GM12864 (cell line): ENCODE data around the gene MPRIP.

ENCODE experiments used
- DNase-seq: peaks from one replicate; pipeline ENCODE4 v3.0.0-alpha.2; 2011; ENCODE audit warnings: low read depth
- H3K4me3 ChIP-seq: 2 replicates; pipeline ENCODE4 v1.5.1; 2011; ENCODE audit warnings: mild to moderate bottlenecking, low read depth, low read length, control low read depth
- CTCF ChIP-seq: IDR thresholded peaks from 2 replicates; pipeline ENCODE4 v1.5.1; 2011; ENCODE audit warnings: low read depth, mild to moderate bottlenecking, moderate library complexity, low read length, control low read depth, inconsistent platforms; ENCODE audit errors: missing control alignments

Gene MPRIP

GRCh38 chr17:17213775-17214174 is 171.5 kb downstream of the MPRIP start:
- DNase-seq: no peak
- TF ChIP-seq CTCF: no peak

DNA sequence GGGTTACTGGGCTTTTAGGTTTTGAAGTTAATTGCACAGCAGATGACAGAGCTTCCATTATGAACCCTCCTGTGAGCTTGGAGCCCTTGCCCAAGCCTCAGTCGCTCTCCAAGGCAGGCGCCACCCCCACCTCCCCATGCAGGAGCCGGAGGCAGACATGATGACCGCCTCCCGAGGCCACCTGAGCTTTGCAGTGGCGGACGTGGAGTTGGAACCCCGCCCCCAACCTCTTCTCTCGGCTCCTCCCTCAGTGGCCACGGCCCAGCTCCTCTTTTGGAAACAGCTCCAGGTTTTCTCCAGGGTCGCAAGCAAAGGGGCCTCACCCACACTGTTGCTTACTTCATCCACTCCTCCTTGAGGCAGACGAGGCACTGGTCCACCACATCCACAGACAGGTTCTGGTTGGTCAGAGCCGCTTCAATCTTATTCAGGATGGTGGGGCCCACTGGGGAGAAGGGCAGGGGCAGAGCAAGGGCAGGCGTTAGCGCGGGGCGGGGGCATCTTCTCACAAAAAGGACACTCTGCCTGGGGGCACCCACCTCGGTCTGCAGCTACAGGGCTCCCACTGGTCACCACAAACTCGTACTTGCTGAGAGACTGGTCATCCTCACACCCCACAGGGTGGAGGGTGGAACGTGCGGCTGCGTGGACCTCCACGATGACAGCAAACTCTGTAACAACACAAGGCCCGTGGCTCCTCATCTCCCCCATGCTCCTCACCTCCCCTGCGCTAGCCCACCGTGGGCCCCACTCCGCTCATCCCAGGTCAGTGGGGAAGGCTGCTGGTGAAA is 172.6 kb downstream of the MPRIP start:
- no peak overlapping the region for H3K4me3 ChIP-seq
- no peak for TF ChIP-seq CTCF
- DNase-seq: no peak

More at GRCh38 chr17:17213775-17214174, 171.5 kb downstream of the MPRIP start:
- H3K4me3 ChIP-seq: no peak overlapping the region

- no peak for DNase-seq
- no peak for TF ChIP-seq CTCF
- no peak overlapping the region for H3K4me3 ChIP-seq
These were observed 173.3 kb downstream of the MPRIP start for GRCh38 chr17:17215575-17215974.

- DNase-seq: no peak
- TF ChIP-seq CTCF: no peak
- no peak overlapping the region for H3K4me3 ChIP-seq
These were observed 174.0 kb downstream of the MPRIP start for GRCh38 chr17:17216236-17216635.

GRCh38 chr17:17216776-17217175 is 174.5 kb downstream of the MPRIP start:
- no peak for DNase-seq
- TF ChIP-seq CTCF: no peak
- no peak overlapping the region for H3K4me3 ChIP-seq

GRCh38 chr17:17217995-17218394 is 175.7 kb downstream of the MPRIP start:
- H3K4me3 ChIP-seq: no peak overlapping the region
- DNase-seq: no peak
- no peak for TF ChIP-seq CTCF

- TF ChIP-seq CTCF: no peak
- no peak for DNase-seq
- H3K4me3 ChIP-seq: no peak overlapping the region
These were observed 178.3 kb downstream of the MPRIP start for GRCh38 chr17:17220529-17220928.
